Neutrophil (primary cell): ENCODE measurements around the gene CDIPT.
A peak's percentile ranks its signal among the peaks of the same experiment; 100 is the strongest.

Experiments used
- H3K27ac ChIP-seq: fragments of 200-600 bp; sonication (generic); 2 replicates; pipeline ENCODE4 v1.5.1; 2016; ENCODE audit warnings: mild to moderate bottlenecking, moderate library complexity
- H3K27me3 ChIP-seq: fragments of 200-600 bp; sonication (generic); 2 replicates; pipeline ENCODE4 v1.6.0; 2016; ENCODE audit warnings: mild to moderate bottlenecking
- H3K36me3 ChIP-seq: fragments of 200-600 bp; sonication (generic); 2 replicates; pipeline ENCODE4 v1.5.1; 2017
- H3K4me1 ChIP-seq, 2 experiments: fragments of 200-600 bp in 1 of 2; sonication (generic) in 1 of 2; 1 replicate in 1 of 2; 2 replicates in 1 of 2; pipeline versions ENCODE4 v1.5.1 to v1.6.1; 2013 to 2016; ENCODE audit warnings: low read depth in 1 of 2, low read length in 1 of 2, mild to moderate bottlenecking in 1 of 2, moderate library complexity in 1 of 2; ENCODE audit not compliant: control insufficient read depth in 1 of 2, insufficient read depth in 1 of 2
- H3K4me3 ChIP-seq, 2 experiments: fragments of 200-600 bp in 1 of 2; sonication (generic) in 1 of 2; 1 replicate in 1 of 2; 2 replicates in 1 of 2; pipeline ENCODE4 v1.5.1; 2013 to 2016; ENCODE audit warnings: low read depth in 1 of 2, low read length in 1 of 2, mild to moderate bottlenecking in 1 of 2, moderate library complexity in 1 of 2
- H3K9me3 ChIP-seq: fragments of 200-600 bp; sonication (generic); 2 replicates; pipeline ENCODE4 v1.5.1; 2016
- CTCF ChIP-seq: fragments of 200-600 bp; sonication (generic); IDR thresholded peaks from 2 replicates; pipeline ENCODE4 v1.5.1; 2016; ENCODE audit warnings: antibody characterized with exemption

CDIPT gene

GRCh38 chr16:29831490-29831889, 31.5 kb downstream of the CDIPT start:
- Histone ChIP-seq H3K4me1 (peaks cover 11 to 17% of the 10 kb centered on the region in 2 experiments), H3K36me3 (peaks cover 70% of the 10 kb centered on the region), H3K4me3 (no peak overlapping the region), H3K9me3 (no peaks in the 10 kb centered on the region), H3K27ac (peak overlapping the region; percentile 10), H3K27me3 (no peaks in the 10 kb centered on the region)
- no peak for TF ChIP-seq CTCF

GRCh38 chr16:29830774-29831173, 32.3 kb downstream of the CDIPT start:
- peaks cover 63% of the 10 kb centered on the region for H3K36me3 ChIP-seq

GRCh38 chr16:29826342-29826695, 36.7 kb downstream of the CDIPT start:
- peaks cover 19% of the 10 kb centered on the region for H3K36me3 ChIP-seq
- no peak for TF ChIP-seq CTCF
- no peak overlapping the region for H3K4me3 ChIP-seq
- no peaks in the 10 kb centered on the region for H3K27me3 ChIP-seq
- no peaks in the 10 kb centered on the region for H3K9me3 ChIP-seq
- peak overlapping the region; percentile 65 for H3K27ac ChIP-seq
- H3K4me1 ChIP-seq: peaks cover 57 to 60% of the 10 kb centered on the region in 2 experiments

More at GRCh38 chr16:29830774-29831173, 32.3 kb downstream of the CDIPT start:
- Histone ChIP-seq H3K4me1 (peaks cover 18 to 24% of the 10 kb centered on the region in 2 experiments), H3K4me3 (no peak overlapping the region), H3K27ac (no peak overlapping the region), H3K9me3 (no peaks in the 10 kb centered on the region), H3K27me3 (no peaks in the 10 kb centered on the region)
- TF ChIP-seq CTCF: no peak

GRCh38 chr16:29825145-29826044, 37.6 kb downstream of the CDIPT start:
- no peaks in the 10 kb centered on the region for H3K27me3 ChIP-seq
- peaks cover 64 to 66% of the 10 kb centered on the region in 2 experiments for H3K4me1 ChIP-seq
- no peak for TF ChIP-seq CTCF
- peaks cover 9% of the 10 kb centered on the region for H3K36me3 ChIP-seq
- peak overlapping the region; percentile 65 for H3K27ac ChIP-seq
- H3K9me3 ChIP-seq: no peaks in the 10 kb centered on the region
- H3K4me3 ChIP-seq: no peak overlapping the region

- Histone ChIP-seq H3K4me3 (no peak overlapping the region), H3K27me3 (no peaks in the 10 kb centered on the region), H3K36me3 (peaks cover 2% of the 10 kb centered on the region), H3K4me1 (peaks cover 69 to 73% of the 10 kb centered on the region in 2 experiments), H3K27ac (peak overlapping the region; percentile 65), H3K9me3 (no peaks in the 10 kb centered on the region)
- no peak for TF ChIP-seq CTCF
Observed at GRCh38 chr16:29824589-29825144, 38.4 kb downstream of the CDIPT start.
